Peyer's patch (tissue), 4 donors: ENCODE measurements around the gene COLEC12. TPM values are rescaled to one million over a fixed set of nuclear protein-coding genes. Genes with fewer than 3 reads are reported as not detected.

Source experiments
- DNase-seq, 3 donors: peaks; one replicate each; pipeline ENCODE4 v3.0.0-alpha.2; 2017 to 2019
- H3K27ac ChIP-seq, 4 donors: fragments of 200-600 bp; sonication (generic); one replicate each; pipeline ENCODE4 v1.5.1; 2016 to 2019
- H3K27me3 ChIP-seq, 2 donors: fragments of 200-600 bp; sonication (generic); one replicate each; pipeline ENCODE4 v1.5.1; 2019
- H3K36me3 ChIP-seq, 3 donors: fragments of 200-600 bp; sonication (generic); one replicate each; pipeline ENCODE4 v1.5.1; 2016 to 2019
- H3K4me1 ChIP-seq, 4 donors: fragments of 200-600 bp; sonication (generic); one replicate each; pipeline ENCODE4 v1.5.1; 2016 to 2019
- H3K4me3 ChIP-seq, 4 donors: fragments of 200-600 bp; sonication (generic); 1 replicate in 3 of 4; 2 replicates in 1 of 4; pipeline ENCODE4 v1.5.1; 2016 to 2019; ENCODE audit warnings: mild to moderate bottlenecking in 1 of 4
- H3K9me3 ChIP-seq, 4 donors: fragments of 200-600 bp; sonication (generic); one replicate each; pipeline ENCODE4 v1.5.1; 2016 to 2019; ENCODE audit warnings: mild to moderate bottlenecking in 1 of 4
- CTCF ChIP-seq, 6 experiments: fragments of 450-650 bp in 4 of 6; fragments of 200-600 bp in 2 of 6; sonication (generic) in 1 of 6; IDR thresholded peaks; one replicate each; pipeline ENCODE4 v1.5.1; 2017 to 2019; ENCODE audit warnings: antibody characterized with exemption in 6 of 6, mild to moderate bottlenecking in 3 of 6, moderate library complexity in 1 of 6
- POLR2A ChIP-seq, 2 donors: fragments of 450-650 bp; IDR thresholded peaks; one replicate each; pipeline ENCODE4 v1.5.1; 2017; ENCODE audit warnings: antibody characterized with exemption in 2 of 2, mild to moderate bottlenecking in 2 of 2, moderate library complexity in 2 of 2
- total RNA-seq, 4 donors: library from RNA; depleted of rRNA; stranded (reverse); fragments of >200 nt; gene quantifications; one replicate each; pipeline ENCODE4 v1.1.0, GENCODE V29; 2016

COLEC12 gene
- total RNA-seq, 4 donors from 2014 or later, result 0.88 to 7.6 (median 3.8) TPM

- Histone ChIP-seq H3K9me3 (no peaks in the 10 kb centered on the region), H3K27me3 (no peaks in the 10 kb centered on the region), H3K4me3 (no peak overlapping the region), H3K4me1 (no peaks in the 10 kb centered on the region), H3K36me3 (no peaks in the 10 kb centered on the region), H3K27ac (peak overlapping the region in 1 of 4 donors; percentile 38)
- no peak for DNase-seq
- no peak for TF ChIP-seq POLR2A (IDR thresholded peaks at IDR 0.05)
- no peak for TF ChIP-seq CTCF (IDR thresholded peaks at IDR 0.05)
Observed at GRCh38 chr18:363301-364085, 137.0 kb downstream of the COLEC12 start.

- DNase-seq, result no peak
- Histone ChIP-seq H3K9me3 (no peaks in the 10 kb centered on the region), H3K36me3 (no peaks in the 10 kb centered on the region), H3K4me1 (no peaks in the 10 kb centered on the region), H3K27ac (peak overlapping the region in 1 of 4 donors; percentile 38), H3K4me3 (no peak overlapping the region), H3K27me3 (no peaks in the 10 kb centered on the region)
- TF ChIP-seq CTCF (IDR thresholded peaks at IDR 0.05), result no peak
Observed at GRCh38 chr18:362311-363290, 137.9 kb downstream of the COLEC12 start.

GRCh38 chr18:361941-362310 lies 138.6 kb downstream of the COLEC12 start:
- no peak overlapping the region for H3K27ac ChIP-seq
- H3K4me1 ChIP-seq, result no peaks in the 10 kb centered on the region
- peak in 1 of 3 donors; percentile 48 for DNase-seq
- no peak overlapping the region for H3K4me3 ChIP-seq
- H3K9me3 ChIP-seq, result no peaks in the 10 kb centered on the region
- no peak for TF ChIP-seq CTCF (IDR thresholded peaks at IDR 0.05)
- TF ChIP-seq POLR2A (IDR thresholded peaks at IDR 0.05), result no peak
- no peaks in the 10 kb centered on the region for H3K27me3 ChIP-seq
- H3K36me3 ChIP-seq, result no peaks in the 10 kb centered on the region

- no peak for DNase-seq
- H3K27ac ChIP-seq, result no peak overlapping the region
- no peaks in the 10 kb centered on the region for H3K4me1 ChIP-seq
- no peaks in the 10 kb centered on the region for H3K27me3 ChIP-seq
- no peak for TF ChIP-seq POLR2A (IDR thresholded peaks at IDR 0.05)
- no peak for TF ChIP-seq CTCF (IDR thresholded peaks at IDR 0.05)
- H3K4me3 ChIP-seq, result no peak overlapping the region
- no peaks in the 10 kb centered on the region for H3K36me3 ChIP-seq
- H3K9me3 ChIP-seq, result no peaks in the 10 kb centered on the region
Observed at GRCh38 chr18:361100-361732, 139.3 kb downstream of the COLEC12 start.

- Histone ChIP-seq H3K9me3 (no peaks in the 10 kb centered on the region), H3K27me3 (no peaks in the 10 kb centered on the region), H3K4me1 (no peaks in the 10 kb centered on the region), H3K36me3 (no peaks in the 10 kb centered on the region), H3K27ac (no peak overlapping the region), H3K4me3 (no peak overlapping the region)
- no peak for TF ChIP-seq CTCF (IDR thresholded peaks at IDR 0.05)
- TF ChIP-seq POLR2A (IDR thresholded peaks at IDR 0.05), result no peak
- DNase-seq, result no peak
Observed at GRCh38 chr18:360676-361075, 139.8 kb downstream of the COLEC12 start.
